K562 (cell line): ENCODE data around the gene LRP1B. TPM values are rescaled to one million over a fixed set of nuclear protein-coding genes. Genes with fewer than 3 reads are reported as not detected.

Source experiments
- ATAC-seq: fragments of 200-7000 bp; cut with Tn5 transposase; 3 replicates; pipeline ENCODE4 v1.9.1; 2020; ENCODE audit warnings: moderate library complexity
- BruUV-seq: library from RNA; stranded (reverse); fragments of 400-500 nt; replicated peaks from 2 replicates; lab custom pipeline; 2021; lab: Mats Ljungman, UMichigan
- CTCF ChIA-PET: fragments of 300-600 bp; formaldehyde crosslinking; extraction: SDS; loops from one replicate; lab custom pipeline; 2021; ENCODE audit warnings: low intra/inter-chr PET ratio; lab: Yijun Ruan, JAX
- POLR2A ChIA-PET: fragments of 300-600, 350-650 bp; sonication (Branson Sonifier 250); formaldehyde crosslinking; extraction: SDS; loops from one replicate; lab custom pipeline; 2021; ENCODE audit warnings: antibody characterized with exemption, inconsistent platforms; lab: Yijun Ruan, JAX
- DNase-seq, 4 experiments: peaks; one replicate each; pipeline versions ENCODE4 v3.0.0 to v3.0.0-alpha.2; 2011 to 2018; ENCODE audit warnings: low spot score in 3 of 4, mixed read lengths in 3 of 4; ENCODE audit errors: extremely low read depth in 1 of 4
- FAIRE-seq: peaks from 2 replicates; lab custom pipeline; 2011; peaks lifted over from hg19 to GRCh38; lab: Jason Lieb, UNC
- H2AFZ ChIP-seq: 2 replicates; pipeline ENCODE4 v1.6.0; 2011; ENCODE audit warnings: low read depth, low read length, control low read depth, inconsistent platforms
- H3K27ac ChIP-seq: fragments of 200-600 bp; 3 replicates; pipeline ENCODE4 v1.8.0; 2011; ENCODE audit warnings: low read depth, mild to moderate bottlenecking, control low read depth, inconsistent platforms, low read length, moderate library complexity, mixed read lengths; ENCODE audit errors: extremely low read depth
- H3K27me3 ChIP-seq, 2 experiments: fragments of 300-600 bp in 1 of 2; 2 replicates in 1 of 2; 3 replicates in 1 of 2; pipeline versions ENCODE4 v1.6.0 to v1.8.0; 2011; ENCODE audit warnings: inconsistent platforms in 2 of 2, low read length in 2 of 2, mild to moderate bottlenecking in 1 of 2, mixed read lengths in 1 of 2, moderate library complexity in 1 of 2; ENCODE audit not compliant: control insufficient read depth in 2 of 2, insufficient read depth in 2 of 2
- H3K36me3 ChIP-seq: fragments of 300-600 bp; 3 replicates; pipeline ENCODE4 v1.8.0; 2011; ENCODE audit warnings: mild to moderate bottlenecking, low read length, inconsistent platforms; ENCODE audit not compliant: control insufficient read depth, insufficient read depth
- H3K4me1 ChIP-seq, 2 experiments: fragments of 200-600 bp in 1 of 2; replicated peaks in 1 of 2; 2 replicates in 1 of 2; 3 replicates in 1 of 2; pipeline versions ENCODE4 v1.5.1 to v1.8.0; 2011; ENCODE audit warnings: inconsistent platforms in 2 of 2, low read length in 2 of 2, mild to moderate bottlenecking in 1 of 2, mixed read lengths in 1 of 2, moderate library complexity in 1 of 2; ENCODE audit not compliant: control insufficient read depth in 2 of 2, insufficient read depth in 2 of 2
- H3K4me2 ChIP-seq: 2 replicates; pipeline ENCODE4 v1.6.1; 2011; ENCODE audit warnings: low read length, control low read depth, inconsistent platforms, mixed read lengths; ENCODE audit not compliant: insufficient read depth
- H3K4me3 ChIP-seq: fragments of 200-600 bp; sonication (generic), shearing (Covaris generic); 2 replicates; pipeline ENCODE4 v1.5.1; 2016; ENCODE audit warnings: control low read depth, inconsistent platforms
- H3K79me2 ChIP-seq: fragments of 200-600 bp; 3 replicates; pipeline ENCODE4 v1.8.0; 2011; ENCODE audit warnings: low read length, inconsistent platforms; ENCODE audit not compliant: control insufficient read depth, insufficient read depth
- H3K9ac ChIP-seq, 2 experiments: 2 replicates each; pipeline versions ENCODE4 v1.6.0 to v1.6.1; 2011; ENCODE audit warnings: low read depth in 2 of 2, low read length in 2 of 2, control low read depth in 1 of 2, inconsistent platforms in 1 of 2, mild to moderate bottlenecking in 1 of 2, mixed read lengths in 1 of 2; ENCODE audit not compliant: insufficient read depth in 1 of 2
- H3K9me1 ChIP-seq: one replicate; pipeline ENCODE4 v1.6.0; 2011; ENCODE audit warnings: inconsistent platforms, mild to moderate bottlenecking, low read length, moderate library complexity; ENCODE audit not compliant: control insufficient read depth, insufficient read depth
- H3K9me3 ChIP-seq: replicated peaks from 2 replicates; pipeline ENCODE4 v1.5.1; 2011; ENCODE audit warnings: low read depth, low read length, inconsistent platforms; ENCODE audit not compliant: control insufficient read depth, insufficient read depth
- H4K20me1 ChIP-seq: replicated peaks from 2 replicates; pipeline ENCODE4 v1.6.1; 2011; ENCODE audit warnings: low read length, inconsistent platforms, mixed read lengths; ENCODE audit not compliant: control insufficient read depth, insufficient read depth
- CCAR2 ChIP-seq: fragments of 200-400 bp; formaldehyde crosslinking; IDR thresholded peaks from 2 replicates; pipeline ENCODE4 v1.6.1; 2017; ENCODE audit warnings: mild to moderate bottlenecking, low read depth, low read length
- DDX20 ChIP-seq: fragments of 450-650 bp; IDR thresholded peaks from 2 replicates; pipeline ENCODE4 v1.6.1; 2016; ENCODE audit warnings: missing genetic modification characterization, low read depth, mild to moderate bottlenecking, missing compliant biosample characterization, moderate library complexity
- GATAD2A ChIP-seq: fragments of 450-650 bp; IDR thresholded peaks from 2 replicates; pipeline ENCODE4 v1.6.1; 2017
- ILF3 ChIP-seq: fragments of 450-650 bp; IDR thresholded peaks from 2 replicates; pipeline ENCODE4 v1.6.1; 2018; ENCODE audit warnings: antibody characterized with exemption, mild to moderate bottlenecking, moderate library complexity, borderline replicate concordance
- NR2F6 ChIP-seq: fragments of 450-650 bp; formaldehyde crosslinking; IDR thresholded peaks from 2 replicates; pipeline ENCODE4 v1.4.0; 2020; ENCODE audit warnings: mild to moderate bottlenecking
- OTX1 ChIP-seq: fragments of 450-650 bp; formaldehyde crosslinking; IDR thresholded peaks from 2 replicates; pipeline ENCODE4 v1.4.0; 2022; ENCODE audit warnings: mild to moderate bottlenecking
- PHTF2 ChIP-seq: fragments of 250-450 bp; sonication (Bioruptor Pico); IDR thresholded peaks from 2 replicates; pipeline ENCODE4 v1.5.0; 2021; ENCODE audit warnings: mild to moderate bottlenecking
- POLR2B ChIP-seq: fragments of 450-650 bp; IDR thresholded peaks from 2 replicates; pipeline ENCODE4 v1.6.1; 2018; ENCODE audit warnings: low read depth; ENCODE audit not compliant: partially characterized antibody
- RAD21 ChIP-seq, 2 experiments: fragments of 250-450 bp in 1 of 2; fragments of 450-650 bp in 1 of 2; sonication (Bioruptor Pico) in 1 of 2; formaldehyde crosslinking in 1 of 2; IDR thresholded peaks in 1 of 2; conservative IDR thresholded peaks in 1 of 2; 2 replicates each; pipeline versions ENCODE4 v1.4.0 to v1.8.0; 2020 to 2022; ENCODE audit warnings: mild to moderate bottlenecking in 2 of 2, moderate library complexity in 1 of 2
- RB1 ChIP-seq: fragments of 450-650 bp; IDR thresholded peaks from 2 replicates; pipeline ENCODE4 v1.6.1; 2017; ENCODE audit warnings: low read depth, mild to moderate bottlenecking
- TAF1 ChIP-seq: IDR thresholded peaks from 2 replicates; pipeline ENCODE4 v1.6.1; 2011; ENCODE audit warnings: mild to moderate bottlenecking, low read length, moderate library complexity; ENCODE audit not compliant: insufficient read depth, control insufficient read depth, severe bottlenecking; ENCODE audit errors: extremely low read depth
- THRAP3 ChIP-seq: fragments of 450-650 bp; IDR thresholded peaks from 2 replicates; pipeline ENCODE4 v1.6.1; 2016; ENCODE audit warnings: mild to moderate bottlenecking, inconsistent platforms, borderline replicate concordance
- WHSC1 ChIP-seq: IDR thresholded peaks from one replicate; pipeline ENCODE4 v1.6.1; 2012; ENCODE audit warnings: low read length, control low read depth, inconsistent platforms
- ZBTB43 ChIP-seq: sonication (generic); formaldehyde crosslinking; IDR thresholded peaks from 2 replicates; pipeline ENCODE4 v1.8.0; 2023; ENCODE audit warnings: mild to moderate bottlenecking, missing genetic modification reagents
- ZNF197 ChIP-seq: fragments of 200-800 bp; sonication (Bioruptor generic); IDR thresholded peaks from 2 replicates; pipeline ENCODE4 v1.6.1; 2016; ENCODE audit warnings: low read depth, missing genetic modification characterization, missing compliant biosample characterization
- ZNF217 ChIP-seq: sonication (generic); formaldehyde crosslinking; IDR thresholded peaks from 2 replicates; pipeline ENCODE4 v1.8.0; 2022; ENCODE audit warnings: mild to moderate bottlenecking, missing genetic modification reagents
- WGBS: fragments of 100-300 bp; shearing (Covaris generic); methylation state at CpG from one replicate; pipeline ENCODE4 v1.1.6; 2016; ENCODE audit warnings: low coverage, mixed read lengths; ENCODE audit not compliant: insufficient coverage; ENCODE audit errors: missing lambda C conversion rate; 5-methylcytosine and 5-hydroxymethylcytosine counted together
- in situ Hi-C: fragments of 300-500 bp; cut with MboI; formaldehyde crosslinking; loops from 4 replicates; pipeline ENCODE4 v1.15.0; 2018; ENCODE audit warnings: inconsistent platforms, mixed read lengths
- intact Hi-C: fragments of 100-400 bp; cut with micrococcal nuclease; formaldehyde crosslinking; loops from 2 replicates; pipeline ENCODE4 v1.14.2; 2022
- polyA plus RNA-seq, 8 experiments: library from polyadenylated mRNA; depleted of rRNA in 4 of 8; stranded (reverse) in 5 of 8; unstranded in 3 of 8; fragments of >200 nt; fragmentation: Nextera tagmentation in 2 of 8; fragmentation: Illumina TruSeq in 1 of 8; extraction: Ambion mirVana in 2 of 8; extraction: Trizol in 1 of 8; gene quantifications; 2 replicates each; pipeline versions ENCODE4 v1.2.1 to v1.2.3, GENCODE V29; 2011 to 2014; ENCODE audit warnings: inconsistent platforms in 1 of 8, missing spikeins in 1 of 8
- total RNA-seq, 7 experiments: library from RNA; depleted of rRNA in 6 of 7; stranded (reverse); fragments of >200 nt in 6 of 7; fragmentation: Illumina TruSeq in 2 of 7; extraction: Trizol in 2 of 7; gene quantifications; 2 replicates each; pipeline versions ENCODE4 v1.2.1 to v1.2.3, GENCODE V29; 2011 to 2021; ENCODE audit warnings: low replicate concordance in 1 of 7
- TF ChIP-seq, protein P1 (sequence below), 2 experiments: fragments of 450-650 bp in 1 of 2; sonication (generic) in 1 of 2; formaldehyde crosslinking in 1 of 2; IDR thresholded peaks in 1 of 2; conservative IDR thresholded peaks in 1 of 2; 2 replicates each; pipeline versions ENCODE4 v1.6.1 to v1.8.1; 2016 to 2023; ENCODE audit warnings: mild to moderate bottlenecking in 2 of 2, moderate library complexity in 2 of 2, inconsistent platforms in 1 of 2, missing genetic modification reagents in 1 of 2

Gene LRP1B
- total and polyA plus RNA-seq, 9 of the 15 experiments (the other 6 are each of a cell fraction or from before 2014, with no cell fraction given): not detected

DNA sequence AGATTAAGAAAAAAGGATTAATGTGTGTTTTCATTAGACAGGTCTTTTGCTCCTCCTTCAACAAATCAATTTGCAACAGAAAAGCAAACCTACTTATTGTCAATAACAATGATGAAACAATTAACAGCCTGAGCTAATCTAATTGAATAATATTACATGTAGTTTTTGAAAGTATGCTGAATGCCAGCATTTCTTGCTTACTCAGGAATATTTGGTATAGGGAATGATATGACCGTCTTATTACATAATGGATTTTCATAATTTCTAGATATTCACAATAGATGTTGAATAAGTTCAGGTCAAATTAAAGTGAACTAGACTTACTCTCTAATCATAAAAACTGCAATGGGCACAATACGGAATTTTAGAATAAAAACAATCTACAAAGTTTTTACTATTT lies 1856.9 kb downstream of the LRP1B start:
- Histone ChIP-seq H3K36me3 (no peaks in the 10 kb centered on the region), H4K20me1 (no peaks in the 10 kb centered on the region), H3K4me1 (no peaks in the 10 kb centered on the region), H3K79me2 (no peaks in the 10 kb centered on the region), H3K9me3 (no peaks in the 10 kb centered on the region), H2AFZ (no peak overlapping the region), H3K9me1 (no peaks in the 10 kb centered on the region), H3K4me3 (no peak overlapping the region), H3K4me2 (no peak overlapping the region), H3K27me3 (no peaks in the 10 kb centered on the region), H3K27ac (no peak overlapping the region), H3K9ac (no peak overlapping the region)
- DNase-seq (no peak), ATAC-seq (no peak), FAIRE-seq (no peak)
- BruUV-seq: no TSS peak
- intact Hi-C loops (no loop called here), in situ Hi-C loops (no loop called here)
- TF ChIP-seq THRAP3 (no peak), GATAD2A (no peak), ZBTB43 (no peak), RB1 (no peak), ILF3 (no peak), ZNF217 (no peak), DDX20 (no peak), POLR2B (no peak), NR2F6 (CRISPR knock-in tag) (no peak), CCAR2 (no peak), RAD21 (CRISPR knock-in tag; conservative IDR thresholded peaks at IDR 0.05 in 1 of 2, IDR thresholded peaks at IDR 0.05 in 1 of 2) (no peak), OTX1 (CRISPR knock-in tag) (no peak), PHTF2 (CRISPR knock-in tag) (no peak), WHSC1 (no peak), TAF1 (no peak), ZNF197 (CRISPR knock-in tag) (no peak)
- TF ChIP-seq, protein P1, sequence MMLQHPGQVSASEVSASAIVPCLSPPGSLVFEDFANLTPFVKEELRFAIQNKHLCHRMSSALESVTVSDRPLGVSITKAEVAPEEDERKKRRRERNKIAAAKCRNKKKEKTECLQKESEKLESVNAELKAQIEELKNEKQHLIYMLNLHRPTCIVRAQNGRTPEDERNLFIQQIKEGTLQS (IDR thresholded peaks at IDR 0.05): no peak
- TF ChIP-seq, protein P1 (CRISPR knock-in tag; conservative IDR thresholded peaks at IDR 0.05): no peak
- ChIA-PET CTCF (no interaction called here), POLR2A (no interaction called here)
- WGBS: 2% methylated on average over 2 of the region's 2 CpGs
